Osteoblast (primary cell): ENCODE results near the gene ZC3H10. TPM values are rescaled to one million over a fixed set of nuclear protein-coding genes. Genes with fewer than 3 reads are reported as not detected.

Source experiments
- DNase-seq: peaks from one replicate; pipeline ENCODE4 v3.0.0; 2011; ENCODE audit warnings: low spot score, mixed read lengths; ENCODE audit not compliant: insufficient read length; ENCODE audit errors: missing footprints
- H2AFZ ChIP-seq: 2 replicates; pipeline ENCODE4 v1.6.0; 2011; ENCODE audit warnings: mild to moderate bottlenecking, low read length
- H3K27ac ChIP-seq: 2 replicates; pipeline ENCODE4 v1.5.1; 2011; ENCODE audit warnings: mild to moderate bottlenecking, low read depth, low read length, moderate library complexity
- H3K27me3 ChIP-seq: 2 replicates; pipeline ENCODE4 v1.6.0; 2012; ENCODE audit warnings: mild to moderate bottlenecking, control low read depth, inconsistent platforms, low read length, moderate library complexity; ENCODE audit not compliant: insufficient read depth
- H3K36me3 ChIP-seq: 2 replicates; pipeline ENCODE4 v1.5.1; 2011; ENCODE audit warnings: mild to moderate bottlenecking, low read length, control low read depth, moderate library complexity; ENCODE audit not compliant: insufficient read depth
- H3K4me1 ChIP-seq: 2 replicates; pipeline ENCODE4 v1.5.1; 2011; ENCODE audit warnings: mild to moderate bottlenecking, low read length, control low read depth, moderate library complexity; ENCODE audit not compliant: insufficient read depth
- H3K4me2 ChIP-seq: 2 replicates; pipeline ENCODE4 v1.6.0; 2011; ENCODE audit warnings: mild to moderate bottlenecking, low read length; ENCODE audit not compliant: insufficient read depth
- H3K4me3 ChIP-seq: fragments of 200-600 bp; sonication (generic); 3 replicates; pipeline ENCODE4 v1.5.1; 2012; ENCODE audit warnings: mild to moderate bottlenecking, low read length, inconsistent platforms; ENCODE audit not compliant: insufficient read depth
- H3K79me2 ChIP-seq: 2 replicates; pipeline ENCODE4 v1.6.0; 2012; ENCODE audit warnings: mild to moderate bottlenecking, low read length, control low read depth, inconsistent platforms; ENCODE audit not compliant: insufficient read depth
- H3K9me3 ChIP-seq: 2 replicates; pipeline ENCODE4 v1.5.1; 2011; ENCODE audit warnings: low read depth, low read length, control low read depth
- H4K20me1 ChIP-seq: 2 replicates; pipeline ENCODE4 v1.6.0; 2012; ENCODE audit warnings: mild to moderate bottlenecking, low read length, control low read depth; ENCODE audit not compliant: insufficient read depth
- total RNA-seq: library from RNA; depleted of rRNA; stranded (reverse); fragments of >200 nt; gene quantifications from 2 replicates; pipeline ENCODE4 v1.2.3, GENCODE V29; 2012
- TF ChIP-seq, protein P1 (sequence below): IDR thresholded peaks from 2 replicates; pipeline ENCODE4 v1.5.1; 2011; ENCODE audit warnings: mild to moderate bottlenecking, low read depth, low read length, moderate library complexity; ENCODE audit errors: extremely low read depth

ZC3H10 gene
- total RNA-seq, 1 donor: 9.0 TPM

DNA sequence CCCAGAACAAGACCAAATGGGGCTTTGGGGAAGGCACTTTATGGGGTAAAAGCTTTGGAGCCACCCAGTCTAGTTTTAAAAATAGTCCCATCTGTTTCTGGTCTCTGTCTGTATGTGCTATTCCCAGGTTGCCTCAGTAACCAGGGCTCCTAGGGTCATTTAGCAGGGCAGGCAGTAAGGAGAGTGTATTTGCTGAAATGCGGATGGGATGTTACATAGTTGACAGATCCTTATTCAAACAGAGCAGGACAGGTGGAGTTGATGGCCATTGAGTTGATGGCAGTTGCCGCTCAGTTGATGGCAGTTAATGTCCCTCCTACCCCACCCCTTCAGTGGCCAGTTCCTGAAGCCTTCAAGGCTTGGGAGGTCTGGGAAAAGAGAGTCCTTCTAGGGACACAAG lies 4.6 kb downstream of the ZC3H10 start:
- TF ChIP-seq, protein P1, sequence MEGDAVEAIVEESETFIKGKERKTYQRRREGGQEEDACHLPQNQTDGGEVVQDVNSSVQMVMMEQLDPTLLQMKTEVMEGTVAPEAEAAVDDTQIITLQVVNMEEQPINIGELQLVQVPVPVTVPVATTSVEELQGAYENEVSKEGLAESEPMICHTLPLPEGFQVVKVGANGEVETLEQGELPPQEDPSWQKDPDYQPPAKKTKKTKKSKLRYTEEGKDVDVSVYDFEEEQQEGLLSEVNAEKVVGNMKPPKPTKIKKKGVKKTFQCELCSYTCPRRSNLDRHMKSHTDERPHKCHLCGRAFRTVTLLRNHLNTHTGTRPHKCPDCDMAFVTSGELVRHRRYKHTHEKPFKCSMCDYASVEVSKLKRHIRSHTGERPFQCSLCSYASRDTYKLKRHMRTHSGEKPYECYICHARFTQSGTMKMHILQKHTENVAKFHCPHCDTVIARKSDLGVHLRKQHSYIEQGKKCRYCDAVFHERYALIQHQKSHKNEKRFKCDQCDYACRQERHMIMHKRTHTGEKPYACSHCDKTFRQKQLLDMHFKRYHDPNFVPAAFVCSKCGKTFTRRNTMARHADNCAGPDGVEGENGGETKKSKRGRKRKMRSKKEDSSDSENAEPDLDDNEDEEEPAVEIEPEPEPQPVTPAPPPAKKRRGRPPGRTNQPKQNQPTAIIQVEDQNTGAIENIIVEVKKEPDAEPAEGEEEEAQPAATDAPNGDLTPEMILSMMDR: no peak
- DNase-seq: no peak
- Histone ChIP-seq H3K9me3 (no peaks in the 10 kb centered on the region), H2AFZ (no peak overlapping the region), H3K4me2 (no peak overlapping the region), H4K20me1 (peaks cover 8% of the 10 kb centered on the region), H3K4me3 (no peak overlapping the region), H3K36me3 (peaks cover 13% of the 10 kb centered on the region), H3K4me1 (peaks cover 37% of the 10 kb centered on the region), H3K27ac (no peak overlapping the region), H3K27me3 (no peaks in the 10 kb centered on the region), H3K79me2 (peaks cover 32% of the 10 kb centered on the region)

DNA sequence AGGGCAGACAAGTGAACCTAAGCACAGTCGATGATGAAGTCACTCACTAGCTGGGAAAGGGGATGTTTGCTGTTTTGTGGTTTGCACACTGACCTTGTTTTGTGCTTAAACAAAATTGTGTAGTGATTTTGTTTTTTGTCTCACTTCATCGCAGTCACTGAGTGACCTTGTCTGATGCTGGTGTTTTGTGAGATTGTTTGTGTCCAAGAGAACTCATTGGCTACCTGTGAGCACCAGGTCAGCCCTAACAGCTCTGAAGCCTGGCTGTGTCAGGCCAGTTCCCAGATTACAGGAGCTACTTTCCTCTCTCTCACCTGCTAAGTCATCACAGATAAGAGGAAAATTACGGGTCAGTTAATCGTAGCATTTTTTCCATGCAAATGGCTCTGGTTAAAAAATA lies 6.1 kb downstream of the ZC3H10 start:
- TF ChIP-seq, protein P1: no peak
- Histone ChIP-seq H3K4me1 (peaks cover 30% of the 10 kb centered on the region), H3K79me2 (peaks cover 33% of the 10 kb centered on the region), H3K9me3 (no peaks in the 10 kb centered on the region), H4K20me1 (no peaks in the 10 kb centered on the region), H3K27ac (no peak overlapping the region), H3K4me3 (no peak overlapping the region), H2AFZ (no peak overlapping the region), H3K36me3 (peaks cover 11% of the 10 kb centered on the region), H3K27me3 (no peaks in the 10 kb centered on the region), H3K4me2 (no peak overlapping the region)
- DNase-seq: no peak

DNA sequence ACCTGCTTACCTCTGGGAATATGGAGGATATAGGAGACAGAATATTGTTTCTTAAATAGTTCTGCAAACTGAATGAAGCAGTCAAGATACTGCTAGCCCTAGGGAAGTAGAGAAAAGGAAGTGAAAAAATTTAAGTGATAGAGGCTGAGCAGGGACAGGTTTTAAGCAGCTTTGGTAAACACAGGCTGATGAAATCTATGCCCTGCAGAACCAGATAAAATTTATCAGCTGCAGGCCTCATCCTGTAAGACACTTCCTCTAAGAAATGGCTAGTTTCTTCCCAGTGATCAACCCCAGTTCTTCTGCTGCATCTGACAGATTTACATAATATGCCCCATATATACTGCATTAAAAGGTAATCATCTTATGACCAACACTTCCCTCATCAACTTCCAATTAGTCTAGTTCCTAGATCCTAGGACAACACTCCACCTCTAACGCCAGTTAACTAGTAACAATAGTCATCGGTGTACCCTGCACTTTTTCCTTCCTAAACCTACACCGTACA lies 8.7 kb downstream of the ZC3H10 start:
- Histone ChIP-seq H3K4me2 (peak overlapping the region; percentile 92), H3K36me3 (peaks cover 16% of the 10 kb centered on the region), H3K4me1 (peaks cover 23% of the 10 kb centered on the region), H3K4me3 (peak overlapping the region; percentile 71), H4K20me1 (no peaks in the 10 kb centered on the region), H3K27ac (peak overlapping the region; percentile 72), H3K9me3 (no peaks in the 10 kb centered on the region), H3K27me3 (no peaks in the 10 kb centered on the region), H2AFZ (no peak overlapping the region), H3K79me2 (peaks cover 31% of the 10 kb centered on the region)
- no peak for DNase-seq
- TF ChIP-seq, protein P1: no peak

DNA sequence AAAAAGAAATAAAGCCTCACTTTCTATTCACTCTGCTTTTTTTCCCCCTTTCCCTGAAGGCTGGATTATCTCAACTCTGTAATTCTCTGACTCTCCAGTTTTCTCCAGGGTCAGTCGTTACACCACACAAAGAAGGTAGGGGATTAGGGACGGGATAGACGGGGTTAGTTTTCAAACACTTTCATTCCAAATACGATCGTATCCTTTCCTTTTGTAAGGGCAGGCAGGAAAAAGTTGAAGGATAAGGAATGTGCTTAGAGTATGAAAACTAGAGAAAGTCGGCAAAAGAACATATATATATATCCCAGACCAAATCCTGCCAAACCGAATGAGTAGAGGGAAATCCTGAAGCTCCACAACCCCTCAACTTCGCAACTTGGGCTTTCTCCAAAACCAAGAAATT lies 9.4 kb downstream of the ZC3H10 start:
- H3K4me3 ChIP-seq: peak overlapping the region; percentile 71

More for the DNA sequence above, 9.4 kb downstream of the ZC3H10 start:
- Histone ChIP-seq H4K20me1 (no peaks in the 10 kb centered on the region), H3K27me3 (no peaks in the 10 kb centered on the region), H2AFZ (peak overlapping the region; percentile 49), H3K4me1 (peaks cover 23% of the 10 kb centered on the region), H3K36me3 (peaks cover 23% of the 10 kb centered on the region), H3K9me3 (no peaks in the 10 kb centered on the region), H3K79me2 (peaks cover 31% of the 10 kb centered on the region), H3K27ac (peak overlapping the region; percentile 72), H3K4me2 (peak overlapping the region; percentile 92)
- DNase-seq: no peak
- TF ChIP-seq, protein P1: no peak
